Measurements from ENCODE around the gene SPPL3. TPM values are rescaled to one million over a fixed set of nuclear protein-coding genes. Genes with fewer than 3 reads are reported as not detected.

Gene SPPL3
- total RNA-seq, 1 donor from 2014 or later: 20.4 TPM

DNA sequence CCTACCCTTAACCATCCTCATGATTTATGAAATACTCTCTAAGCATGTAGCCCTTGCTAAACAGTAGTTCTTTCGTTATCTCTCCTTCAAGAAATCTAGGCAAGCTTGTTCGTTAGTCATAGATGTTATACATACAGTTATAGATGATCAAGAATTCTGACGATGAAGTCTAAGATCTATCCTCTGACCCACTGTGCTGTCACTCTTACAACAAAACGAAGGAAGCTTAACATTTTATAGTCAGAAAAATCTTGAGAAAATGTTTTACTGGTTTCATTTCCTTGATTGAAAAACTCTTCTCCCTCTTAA is 68.9 kb downstream of the SPPL3 start:
- TF ChIP-seq, protein P1, sequence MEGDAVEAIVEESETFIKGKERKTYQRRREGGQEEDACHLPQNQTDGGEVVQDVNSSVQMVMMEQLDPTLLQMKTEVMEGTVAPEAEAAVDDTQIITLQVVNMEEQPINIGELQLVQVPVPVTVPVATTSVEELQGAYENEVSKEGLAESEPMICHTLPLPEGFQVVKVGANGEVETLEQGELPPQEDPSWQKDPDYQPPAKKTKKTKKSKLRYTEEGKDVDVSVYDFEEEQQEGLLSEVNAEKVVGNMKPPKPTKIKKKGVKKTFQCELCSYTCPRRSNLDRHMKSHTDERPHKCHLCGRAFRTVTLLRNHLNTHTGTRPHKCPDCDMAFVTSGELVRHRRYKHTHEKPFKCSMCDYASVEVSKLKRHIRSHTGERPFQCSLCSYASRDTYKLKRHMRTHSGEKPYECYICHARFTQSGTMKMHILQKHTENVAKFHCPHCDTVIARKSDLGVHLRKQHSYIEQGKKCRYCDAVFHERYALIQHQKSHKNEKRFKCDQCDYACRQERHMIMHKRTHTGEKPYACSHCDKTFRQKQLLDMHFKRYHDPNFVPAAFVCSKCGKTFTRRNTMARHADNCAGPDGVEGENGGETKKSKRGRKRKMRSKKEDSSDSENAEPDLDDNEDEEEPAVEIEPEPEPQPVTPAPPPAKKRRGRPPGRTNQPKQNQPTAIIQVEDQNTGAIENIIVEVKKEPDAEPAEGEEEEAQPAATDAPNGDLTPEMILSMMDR (IDR thresholded peaks at IDR 0.05): no peak
- H3K27ac ChIP-seq: peak overlapping the region; percentile 1 to 42
- H3K4me1 ChIP-seq: peaks cover 6 to 38% of the 10 kb centered on the region in 2 donors
- intact Hi-C loops (cut with DNase I): no loop called here
- no peaks in the 10 kb centered on the region for H3K9me3 ChIP-seq
- H3K4me3 ChIP-seq: no peak overlapping the region
- no peaks in the 10 kb centered on the region for H3K36me3 ChIP-seq
- no peak for DNase-seq (ENCODE audit: low spot score in 2 of 2)
- no peaks in the 10 kb centered on the region for H3K27me3 ChIP-seq

DNA sequence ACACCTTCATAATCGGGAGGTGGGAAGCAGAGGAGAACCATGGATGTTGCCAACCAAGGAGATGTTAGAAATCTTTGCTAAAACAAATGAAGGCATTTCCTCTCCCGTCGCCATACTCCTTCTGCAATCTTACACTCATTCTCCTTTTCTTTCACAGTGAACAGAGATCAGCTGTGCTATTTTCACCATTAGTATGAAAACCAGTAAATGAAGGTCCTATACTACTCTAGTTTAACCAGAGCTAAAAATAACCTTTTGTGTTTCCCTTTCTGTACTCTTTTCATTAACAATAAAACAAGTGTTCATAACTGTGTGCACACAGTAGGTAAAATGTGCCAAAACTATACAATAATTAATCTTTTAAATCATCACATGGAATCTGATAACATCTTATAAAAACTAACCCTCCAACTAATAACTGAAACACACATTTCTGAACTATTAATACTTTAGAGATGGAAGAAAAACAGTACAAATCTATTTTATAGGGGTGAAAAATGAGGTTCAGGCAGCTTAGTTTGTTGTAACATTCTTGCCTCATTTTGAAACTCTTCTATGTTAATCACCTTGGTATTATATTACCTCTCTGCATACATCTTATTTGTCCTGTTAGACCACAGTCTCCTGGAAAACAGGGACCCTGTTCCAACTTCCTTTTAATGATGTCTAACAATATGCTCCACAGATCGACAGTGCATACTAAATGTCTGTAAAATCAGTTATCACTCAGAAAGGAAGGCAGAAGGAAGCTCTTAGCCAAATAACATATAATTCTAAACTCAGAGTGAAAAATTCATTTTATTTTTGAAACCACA is 69.5 kb downstream of the SPPL3 start:
- H3K4me1 ChIP-seq: peaks cover 6 to 38% of the 10 kb centered on the region in 2 donors
- intact Hi-C loops (cut with DNase I): no loop called here
- TF ChIP-seq, protein P1 (IDR thresholded peaks at IDR 0.05): no peak
- H3K36me3 ChIP-seq: no peaks in the 10 kb centered on the region
- no peak for DNase-seq (ENCODE audit: low spot score in 2 of 2)
- H3K4me3 ChIP-seq: no peak overlapping the region
- peak overlapping the region; percentile 34 to 57 for H3K27ac ChIP-seq
- H3K27me3 ChIP-seq: no peaks in the 10 kb centered on the region
- H3K9me3 ChIP-seq: no peaks in the 10 kb centered on the region

DNA sequence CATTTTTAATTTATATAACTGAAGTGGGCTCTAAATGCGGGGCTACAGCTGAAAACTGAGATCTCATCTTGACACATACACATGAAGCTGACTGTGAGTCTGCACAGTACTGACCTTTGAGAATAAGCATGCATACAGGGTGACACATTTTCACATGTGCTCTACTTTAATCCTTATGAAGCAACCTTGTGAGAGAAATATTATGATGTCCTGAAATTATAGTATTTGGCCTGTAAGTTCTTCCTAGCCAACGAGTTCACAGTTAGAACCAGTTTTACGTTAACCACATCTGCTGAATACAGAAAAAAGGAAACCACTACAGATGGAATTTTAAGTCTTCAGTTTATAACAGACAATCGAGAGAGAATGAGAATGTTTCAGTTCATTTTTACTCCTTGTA is 70.3 kb downstream of the SPPL3 start:
- Histone ChIP-seq H3K9me3 (no peaks in the 10 kb centered on the region), H3K27ac (peak overlapping the region; percentile 34 to 57), H3K36me3 (no peaks in the 10 kb centered on the region), H3K4me1 (peaks cover 6 to 38% of the 10 kb centered on the region in 2 donors), H3K4me3 (no peak overlapping the region), H3K27me3 (no peaks in the 10 kb centered on the region)
- TF ChIP-seq, protein P1 (IDR thresholded peaks at IDR 0.05): no peak
- intact Hi-C loops (cut with DNase I): no loop called here
- no peak for DNase-seq (ENCODE audit: low spot score in 2 of 2)

DNA sequence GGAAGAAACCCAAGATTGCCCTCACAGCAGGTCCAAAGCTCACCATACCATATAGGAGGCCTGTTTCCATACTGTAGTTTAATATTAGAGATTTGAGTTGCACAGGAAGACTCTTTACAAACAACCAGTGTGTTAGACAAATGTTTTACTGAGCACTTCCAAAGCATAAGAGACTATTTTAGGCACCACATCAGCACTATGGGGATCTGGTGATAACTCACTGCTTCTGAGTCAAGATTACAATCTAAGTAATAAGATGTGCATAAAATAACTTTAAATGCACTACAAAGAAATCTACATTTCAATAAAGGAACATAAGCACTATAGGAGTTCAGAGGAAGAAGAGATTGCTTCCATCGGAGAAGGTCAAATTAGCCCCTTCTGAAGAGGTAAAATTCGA is 71.4 kb downstream of the SPPL3 start:
- no peaks in the 10 kb centered on the region for H3K9me3 ChIP-seq
- H3K4me3 ChIP-seq: no peak overlapping the region
- H3K36me3 ChIP-seq: no peaks in the 10 kb centered on the region
- H3K27ac ChIP-seq: no peak overlapping the region
- H3K27me3 ChIP-seq: no peaks in the 10 kb centered on the region
- intact Hi-C loops (cut with DNase I): no loop called here
- TF ChIP-seq, protein P1 (IDR thresholded peaks at IDR 0.05): no peak
- H3K4me1 ChIP-seq: peaks cover 6 to 41% of the 10 kb centered on the region in 2 donors
- no peak for DNase-seq (ENCODE audit: low spot score in 2 of 2)

DNA sequence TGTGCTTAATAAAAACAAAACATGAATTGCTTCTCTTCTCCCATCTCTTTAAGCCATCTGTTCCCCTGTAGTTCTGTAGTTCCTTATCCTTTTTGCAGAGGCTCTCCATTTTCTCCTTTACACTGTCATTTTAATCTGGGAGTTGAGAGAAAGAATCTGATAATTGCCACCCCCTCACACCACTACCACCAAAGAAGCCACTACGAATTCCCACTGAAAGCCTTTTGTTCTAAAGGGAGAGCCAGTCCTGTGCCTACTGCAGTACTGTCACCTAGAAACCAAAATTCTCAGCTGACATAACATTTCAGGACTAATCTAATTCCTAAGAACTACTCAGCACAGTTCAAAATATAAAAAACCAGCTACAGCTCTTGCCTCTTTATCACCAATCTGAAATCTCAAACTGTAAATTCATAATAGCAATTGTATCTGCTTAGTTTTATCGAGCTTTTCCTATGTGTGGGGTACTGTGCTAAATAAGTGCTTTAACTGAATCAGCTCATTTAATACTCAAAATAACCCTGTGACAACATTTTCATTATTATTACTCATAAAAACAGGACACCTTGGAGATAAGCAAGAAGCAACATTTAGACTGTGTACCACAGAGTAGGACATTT is 72.4 kb downstream of the SPPL3 start:
- H3K27ac ChIP-seq: no peak overlapping the region
- no peaks in the 10 kb centered on the region for H3K36me3 ChIP-seq
- intact Hi-C loops (cut with DNase I): no loop called here
- TF ChIP-seq, protein P1 (IDR thresholded peaks at IDR 0.05): no peak
- no peaks in the 10 kb centered on the region for H3K9me3 ChIP-seq
- DNase-seq (ENCODE audit: low spot score in 2 of 2): no peak
- no peak overlapping the region for H3K4me3 ChIP-seq
- no peaks in the 10 kb centered on the region for H3K27me3 ChIP-seq
- peaks cover 6 to 43% of the 10 kb centered on the region in 2 donors for H3K4me1 ChIP-seq

Measured in ascending aorta (tissue), 2 donors.